ENCODE measurements around the gene FICD. TPM values are rescaled to one million over a fixed set of nuclear protein-coding genes. Genes with fewer than 3 reads are reported as not detected.

The FICD gene
- total and polyA plus RNA-seq, 10 donors: 1.1 to 12.7 (median 7.7) TPM

DNA sequence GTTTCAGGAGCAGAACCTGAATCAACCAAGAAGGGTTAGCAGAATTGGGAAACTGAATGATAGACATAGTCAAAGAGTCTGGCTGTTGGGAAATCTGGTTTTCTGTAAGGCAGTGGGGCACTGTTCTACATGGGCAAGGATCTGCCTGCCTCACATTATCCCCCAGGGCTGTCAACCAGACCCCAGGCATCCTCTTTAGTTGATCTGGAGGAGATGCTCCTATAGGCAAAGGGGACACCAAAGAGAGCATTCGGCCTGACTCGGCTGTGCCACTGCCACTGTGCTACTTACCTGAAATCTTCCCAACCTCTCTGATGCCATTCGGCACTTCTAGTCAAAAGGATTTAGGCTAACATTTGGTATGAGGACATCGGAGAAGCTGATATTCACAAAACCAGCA, 51.4 kb downstream of the FICD start:
- Histone ChIP-seq H3K4me1 (peaks cover 55 to 95% (median 71%) of the 10 kb centered on the region in 6 donors), H3K27me3 (replicated peaks in 1 of 7) (no peaks in the 10 kb centered on the region), H3K36me3 (peaks cover 4 to 66% (median 58%) of the 10 kb centered on the region in 6 donors), H3K9me3 (no peaks in the 10 kb centered on the region), H3K27ac (peak overlapping the region in 7 of 8 donors; percentile 33 to 98 (median 73)), H3K4me3 (no peak overlapping the region)
- WGBS, 5 donors: 91 to 99% (median 93%) methylated on average over 4 of the region's 4 CpGs
- TF ChIP-seq, protein P1, sequence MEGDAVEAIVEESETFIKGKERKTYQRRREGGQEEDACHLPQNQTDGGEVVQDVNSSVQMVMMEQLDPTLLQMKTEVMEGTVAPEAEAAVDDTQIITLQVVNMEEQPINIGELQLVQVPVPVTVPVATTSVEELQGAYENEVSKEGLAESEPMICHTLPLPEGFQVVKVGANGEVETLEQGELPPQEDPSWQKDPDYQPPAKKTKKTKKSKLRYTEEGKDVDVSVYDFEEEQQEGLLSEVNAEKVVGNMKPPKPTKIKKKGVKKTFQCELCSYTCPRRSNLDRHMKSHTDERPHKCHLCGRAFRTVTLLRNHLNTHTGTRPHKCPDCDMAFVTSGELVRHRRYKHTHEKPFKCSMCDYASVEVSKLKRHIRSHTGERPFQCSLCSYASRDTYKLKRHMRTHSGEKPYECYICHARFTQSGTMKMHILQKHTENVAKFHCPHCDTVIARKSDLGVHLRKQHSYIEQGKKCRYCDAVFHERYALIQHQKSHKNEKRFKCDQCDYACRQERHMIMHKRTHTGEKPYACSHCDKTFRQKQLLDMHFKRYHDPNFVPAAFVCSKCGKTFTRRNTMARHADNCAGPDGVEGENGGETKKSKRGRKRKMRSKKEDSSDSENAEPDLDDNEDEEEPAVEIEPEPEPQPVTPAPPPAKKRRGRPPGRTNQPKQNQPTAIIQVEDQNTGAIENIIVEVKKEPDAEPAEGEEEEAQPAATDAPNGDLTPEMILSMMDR (IDR thresholded peaks at IDR 0.05 in 8 of 11, conservative IDR thresholded peaks at IDR 0.05 in 3 of 11): no peak
- TF ChIP-seq POLR2AphosphoS5 (IDR thresholded peaks at IDR 0.05) (no peak), POLR2A (IDR thresholded peaks at IDR 0.05) (no peak)
- no peak for DNase-seq
- intact Hi-C loops (cut with DNase I; ENCODE audit: low total_unique reads): loop anchor here (5.0 to 10.0 kb wide), 3 partner anchors 98 to 528 kb away; partner anchors contain the start of genes ALKBH2 and UNG

DNA sequence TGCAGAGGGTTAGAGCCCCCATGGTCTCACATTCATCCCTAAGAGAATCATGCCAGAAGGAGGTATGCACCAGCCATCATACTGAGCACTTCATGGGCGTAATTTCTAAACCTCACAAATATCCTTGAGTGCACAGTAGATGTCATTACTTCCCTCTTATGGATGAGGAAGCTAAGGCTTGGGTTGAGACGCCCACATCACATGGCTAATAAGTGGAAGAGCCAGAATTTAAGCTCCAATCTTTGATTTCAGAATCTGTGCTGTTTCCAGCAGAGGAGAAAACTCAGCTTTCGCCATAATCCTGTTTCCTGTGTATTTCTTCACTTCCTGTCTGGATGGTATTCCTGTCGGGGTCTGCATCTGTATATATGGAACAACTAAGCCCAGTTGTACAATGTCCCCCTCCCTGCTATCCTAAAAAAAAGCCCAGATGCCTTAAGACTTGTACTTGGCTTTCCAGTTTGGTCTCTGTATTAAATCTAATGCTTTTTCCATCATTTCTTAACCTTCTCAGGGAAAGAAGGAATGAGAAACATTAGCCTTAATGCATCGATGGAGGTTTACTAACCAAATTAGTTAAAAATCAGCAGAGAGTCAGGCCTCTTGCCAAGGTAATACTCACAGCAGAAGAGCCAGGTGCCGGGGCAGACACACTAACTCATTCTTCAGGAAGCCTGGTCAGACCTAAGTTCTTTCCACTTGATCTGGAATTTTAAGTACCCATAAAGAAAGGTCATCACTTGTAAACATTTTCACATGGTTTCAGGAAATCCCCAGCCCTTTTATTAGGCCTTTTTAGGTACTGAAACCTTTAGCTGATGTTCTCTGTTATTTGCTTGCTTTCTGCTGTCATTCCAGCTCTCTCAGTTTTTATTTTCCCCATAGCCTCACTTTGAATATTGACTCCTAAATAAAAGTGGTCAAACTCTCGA, 52.6 kb downstream of the FICD start:
- Histone ChIP-seq H3K4me1 (peaks cover 55 to 97% (median 67%) of the 10 kb centered on the region in 6 donors), H3K9me3 (no peaks in the 10 kb centered on the region), H3K27me3 (replicated peaks in 1 of 7) (no peaks in the 10 kb centered on the region), H3K36me3 (peaks cover 4 to 66% (median 58%) of the 10 kb centered on the region in 6 donors), H3K27ac (peak overlapping the region; percentile 49 to 98 (median 72)), H3K4me3 (no peak overlapping the region)
- intact Hi-C loops (cut with DNase I; ENCODE audit: low total_unique reads): loop anchor here (5.0 to 10.0 kb wide), 3 partner anchors 97 to 527 kb away; partner anchors contain the start of genes ALKBH2 and UNG
- 48 to 63% (median 53%) methylated on average over 7 of the region's 7 CpGs for WGBS, 5 donors
- no peak for DNase-seq
- TF ChIP-seq, protein P1 (IDR thresholded peaks at IDR 0.05 in 8 of 11, conservative IDR thresholded peaks at IDR 0.05 in 3 of 11): no peak
- TF ChIP-seq POLR2AphosphoS5 (IDR thresholded peaks at IDR 0.05) (no peak), POLR2A (IDR thresholded peaks at IDR 0.05) (no peak)

DNA sequence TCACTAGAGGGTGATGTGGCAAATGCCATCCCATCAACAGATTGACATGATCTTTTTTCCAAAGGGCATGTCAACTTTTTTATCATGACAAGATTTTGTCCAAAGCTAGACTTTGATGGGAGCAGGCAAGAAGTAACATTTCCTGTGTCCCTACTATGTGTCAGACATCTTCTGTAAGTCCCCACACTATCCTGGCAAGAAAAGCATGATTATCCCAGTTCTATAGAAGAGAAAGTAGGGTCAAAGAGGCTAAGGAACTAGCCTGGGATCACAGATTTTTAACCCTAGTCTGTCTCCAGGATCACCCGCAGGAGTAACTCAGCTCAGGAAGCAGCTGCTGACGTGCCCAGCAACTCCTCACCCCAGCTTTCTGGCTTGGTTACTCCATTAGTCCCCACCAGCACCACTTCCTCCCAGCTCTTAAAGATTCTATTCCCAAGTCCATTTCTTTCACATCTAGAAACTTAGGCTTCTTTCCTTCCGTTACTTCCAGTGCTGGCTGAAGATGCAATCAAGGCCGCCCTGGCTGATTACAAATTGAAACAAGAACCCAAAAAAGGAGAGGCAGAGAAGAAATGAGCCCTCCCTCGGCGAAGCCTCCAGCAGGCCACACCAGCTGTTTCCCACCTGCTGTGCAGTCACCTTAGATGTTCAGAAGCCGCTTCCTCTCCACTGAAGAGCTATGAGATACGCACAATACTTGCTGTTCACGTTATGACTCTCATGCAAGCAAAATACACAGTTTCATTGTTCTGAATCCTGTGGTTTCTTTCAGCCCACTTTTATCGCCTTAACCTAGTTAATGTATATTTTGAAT, 53.5 kb downstream of the FICD start:
- intact Hi-C loops (cut with DNase I; ENCODE audit: low total_unique reads): loop anchor here (5.0 to 10.0 kb wide), 3 partner anchors 96 to 526 kb away; partner anchors contain the start of genes ALKBH2 and UNG
- H3K27me3 ChIP-seq (replicated peaks in 1 of 7): no peaks in the 10 kb centered on the region
- H3K4me1 ChIP-seq: peaks cover 50 to 98% (median 62%) of the 10 kb centered on the region in 6 donors
- peaks cover 4 to 66% (median 58%) of the 10 kb centered on the region in 6 donors for H3K36me3 ChIP-seq
- peak; percentile 86 for DNase-seq
- peak overlapping the region; percentile 41 to 98 (median 72) for H3K27ac ChIP-seq
- H3K4me3 ChIP-seq: peak overlapping the region in 1 of 8 donors; percentile 3
- no peak for TF ChIP-seq POLR2A (IDR thresholded peaks at IDR 0.05)
- TF ChIP-seq POLR2AphosphoS5 (IDR thresholded peaks at IDR 0.05): peak in 1 of 3 donors; percentile 63
- TF ChIP-seq, protein P1 (IDR thresholded peaks at IDR 0.05 in 8 of 11, conservative IDR thresholded peaks at IDR 0.05 in 3 of 11): no peak
- 37 to 62% (median 58%) methylated on average over 10 of the region's 10 CpGs for WGBS, 5 donors
- no peaks in the 10 kb centered on the region for H3K9me3 ChIP-seq

Other genes with a start within 250 kb of the FICD start
- 100 to 1,000 TPM in 2 of 7 donors, 10 to 100 TPM in 5; 53.0 to 118 (median 84.4) TPM for gene CMKLR1, start 176.0 kb upstream of the FICD start, total RNA-seq
- 10 to 100 TPM in 1 of 3 donors, 1 to 10 TPM in 2; 6.3 to 12.1 (median 9.0) TPM for gene CMKLR1, start 176.0 kb upstream of the FICD start, polyA plus RNA-seq
- 100 to 1,000 TPM in 1 of 7 donors, 10 to 100 TPM in 6; 61.4 to 118 (median 72.1) TPM for gene SART3, start 45.9 kb downstream of the FICD start, total RNA-seq
- 10 to 100 TPM; 13.1 to 19.8 (median 14.6) TPM for gene SART3, start 45.9 kb downstream of the FICD start, polyA plus RNA-seq
- 100 to 1,000 TPM in 6 of 7 donors, 10 to 100 TPM in 1; 98.9 to 220 (median 144) TPM for gene ISCU, start 47.3 kb downstream of the FICD start, total RNA-seq
- gene ISCU, start 47.3 kb downstream of the FICD start, polyA plus RNA-seq: 100 to 1,000 TPM; 182 to 204 (median 187) TPM
- 10 to 100 TPM in 5 of 7 donors, 1 to 10 TPM in 2; 8.8 to 23.8 (median 14.1) TPM for gene TMEM119, start 82.8 kb downstream of the FICD start, total RNA-seq
- gene TMEM119, start 82.8 kb downstream of the FICD start, polyA plus RNA-seq: 10 to 100 TPM; 17.7 to 50.0 (median 34.8) TPM
- gene SELPLG, start 118.6 kb downstream of the FICD start, total RNA-seq: 100 to 1,000 TPM in 3 of 7 donors, 10 to 100 TPM in 4; 68.4 to 220 (median 91.7) TPM
- 10 to 100 TPM; 23.6 to 30.9 (median 23.7) TPM for gene SELPLG, start 118.6 kb downstream of the FICD start, polyA plus RNA-seq
- 100 to 1,000 TPM in 2 of 7 donors, 10 to 100 TPM in 5; 71.2 to 119 (median 79.1) TPM for gene CORO1C, start 216.2 kb downstream of the FICD start, total RNA-seq
- gene CORO1C, start 216.2 kb downstream of the FICD start, polyA plus RNA-seq: 10 to 100 TPM; 12.0 to 26.1 (median 17.1) TPM